Adrenal gland (tissue), 12 donors: Measurements from ENCODE around the gene PPP2R5C. TPM values are rescaled to one million over a fixed set of nuclear protein-coding genes. Genes with fewer than 3 reads are reported as not detected.

Experiments
- DNase-seq, 7 donors: peaks; one replicate each; pipeline ENCODE4 v3.0.0-alpha.2; 2019 to 2020
- H3K27ac ChIP-seq, 5 donors: fragments of 200-600 bp; sonication (generic) in 4 of 5; 1 replicate in 3 of 5; 2 replicates in 2 of 5; pipeline versions ENCODE4 v1.5.1 to v1.8.0; 2016 to 2020; ENCODE audit warnings: mild to moderate bottlenecking in 1 of 5
- H3K27me3 ChIP-seq: fragments of 200-600 bp; 2 replicates; pipeline ENCODE4 v1.8.0; 2021
- H3K36me3 ChIP-seq, 2 donors: fragments of 200-600 bp; replicated peaks in 1 of 2; 1 replicate in 1 of 2; 2 replicates in 1 of 2; pipeline versions ENCODE4 v1.5.1 to v1.8.0; 2018 to 2022
- H3K4me1 ChIP-seq, 2 donors: fragments of 200-600 bp; replicated peaks in 1 of 2; 1 replicate in 1 of 2; 2 replicates in 1 of 2; pipeline versions ENCODE4 v1.5.1 to v1.8.0; 2018 to 2021
- H3K4me3 ChIP-seq, 4 donors: fragments of 200-600 bp; sonication (generic) in 3 of 4; one replicate each; pipeline ENCODE4 v1.5.1; 2016 to 2018
- H3K9me3 ChIP-seq, 3 donors: fragments of 200-600 bp; sonication (generic) in 1 of 3; replicated peaks in 1 of 3; 1 replicate in 2 of 3; 2 replicates in 1 of 3; pipeline versions ENCODE4 v1.5.1 to v1.8.0; 2016 to 2021
- CTCF ChIP-seq, 6 experiments: fragments of 450-650 bp in 4 of 6; fragments of 200-600 bp in 2 of 6; sonication (generic) in 1 of 6; IDR thresholded peaks; 1 replicate in 5 of 6; 2 replicates in 1 of 6; pipeline versions ENCODE4 v1.5.1 to v1.8.0; 2016 to 2021; ENCODE audit warnings: antibody characterized with exemption in 6 of 6, mild to moderate bottlenecking in 2 of 6, moderate library complexity in 1 of 6
- POLR2A ChIP-seq, 2 donors: fragments of 450-650 bp; IDR thresholded peaks; one replicate each; pipeline ENCODE4 v1.6.1; 2017; ENCODE audit warnings: antibody characterized with exemption in 2 of 2, mild to moderate bottlenecking in 2 of 2, moderate library complexity in 1 of 2
- WGBS, 4 donors: extraction: QIAGEN DNeasy Blood & Tissue Kit in 2 of 4; methylation state at CpG; one replicate each; pipeline versions ENCODE4 v1.1.5 to v1.1.7; 2013 to 2017; 5-methylcytosine and 5-hydroxymethylcytosine counted together
- intact Hi-C, 2 donors: fragments of 100-400 bp; cut with DNase I; formaldehyde crosslinking; loops; one replicate each; pipeline versions ENCODE4 v1.14.1 to v1.15.0; 2022 to 2023
- polyA plus RNA-seq, 3 donors: library from polyadenylated mRNA; stranded (reverse); fragments of 200-250 nt in 2 of 3; fragments of 350-450 nt in 1 of 3; fragmentation: Illumina TruSeq in 1 of 3; extraction: RNeasy Lipid Tissue Mini Kit (QIAGEN cat#74804) in 1 of 3; gene quantifications; one replicate each; pipeline ENCODE4 v1.2.3, GENCODE V29; 2013 to 2014
- total RNA-seq, 9 donors: library from RNA; depleted of rRNA in 4 of 9; stranded (reverse); fragments of >200 nt in 4 of 9; fragments of 120-200 nt in 1 of 9; fragmentation: NEBNext Ultra II Directional in 1 of 9; extraction: Animal tissue kit (Norgen Biotek cat#: 25700) in 1 of 9; gene quantifications; one replicate each; pipeline versions ENCODE4 v1.1.0 to v1.2.4, GENCODE V29; 2013 to 2023
- donor health status: healthy with polysubstance abuse.
- donor health status: Bipolar disorder and iron deficiency.
- donor health status: DM: yes; HTN: yes; CAD: no.
- donor health status: DM: no; HTN: no; CAD: no.
- donor health status: DM: no; HTN: no; CAD: no.
- donor health status: DM: yes; HTN: yes; CAD: no.

The PPP2R5C gene
- total and polyA plus RNA-seq, 12 donors, result 66.5 to 216 (median 134) TPM

GRCh38 chr14:101926085-101926484, 164.6 kb downstream of the PPP2R5C start:
- Histone ChIP-seq H3K27me3 (no peaks in the 10 kb centered on the region), H3K4me3 (no peak overlapping the region), H3K27ac (no peak overlapping the region), H3K4me1 (peaks cover 14 to 17% of the 10 kb centered on the region in 2 donors), H3K36me3 (peaks cover 0 to 17% of the 10 kb centered on the region in 2 donors), H3K9me3 (no peaks in the 10 kb centered on the region)
- TF ChIP-seq CTCF (IDR thresholded peaks at IDR 0.05) (no peak), POLR2A (IDR thresholded peaks at IDR 0.05) (no peak)
- intact Hi-C loops, result no loop called here
- 82 to 89% (median 87%) methylated on average over 8 of the region's 8 CpGs for WGBS, 4 donors
- DNase-seq, result peak in 1 of 7 donors; percentile 6

GRCh38 chr14:101926620-101927019, 165.1 kb downstream of the PPP2R5C start:
- H3K4me3 ChIP-seq, result no peak overlapping the region
- 68 to 80% (median 76%) methylated on average over 5 of the region's 5 CpGs for WGBS, 4 donors
- no peaks in the 10 kb centered on the region for H3K27me3 ChIP-seq
- TF ChIP-seq CTCF (IDR thresholded peaks at IDR 0.05) (no peak), POLR2A (IDR thresholded peaks at IDR 0.05) (no peak)
- peaks cover 0 to 17% of the 10 kb centered on the region in 2 donors for H3K36me3 ChIP-seq
- peak in 1 of 7 donors; percentile 14 for DNase-seq
- no peak overlapping the region for H3K27ac ChIP-seq
- no peaks in the 10 kb centered on the region for H3K9me3 ChIP-seq
- peaks cover 14 to 17% of the 10 kb centered on the region in 2 donors for H3K4me1 ChIP-seq
- intact Hi-C loops, result no loop called here

GRCh38 chr14:101927859-101928258, 166.3 kb downstream of the PPP2R5C start:
- WGBS, 4 donors, result 13 to 23% (median 17%) methylated on average over 10 of the region's 10 CpGs
- H3K9me3 ChIP-seq, result no peaks in the 10 kb centered on the region
- DNase-seq, result peak; percentile 87 to 97 (median 94)
- H3K4me3 ChIP-seq, result no peak overlapping the region
- TF ChIP-seq CTCF (IDR thresholded peaks at IDR 0.05) (peak in 1 of 6 experiments; percentile 8), POLR2A (IDR thresholded peaks at IDR 0.05) (peak in 1 of 2 donors; percentile 44)
- peak overlapping the region in 4 of 5 donors; percentile 48 to 68 (median 56) for H3K27ac ChIP-seq
- no peaks in the 10 kb centered on the region for H3K27me3 ChIP-seq
- H3K36me3 ChIP-seq, result peaks cover 0 to 7% of the 10 kb centered on the region in 2 donors
- intact Hi-C loops, result no loop called here
- peaks cover 14 to 17% of the 10 kb centered on the region in 2 donors for H3K4me1 ChIP-seq

GRCh38 chr14:101928415-101928841, 166.9 kb downstream of the PPP2R5C start:
- TF ChIP-seq POLR2A (IDR thresholded peaks at IDR 0.05) (no peak), CTCF (IDR thresholded peaks at IDR 0.05) (no peak)
- DNase-seq, result peak in 1 of 7 donors; percentile 26
- Histone ChIP-seq H3K36me3 (peaks cover 0 to 7% of the 10 kb centered on the region in 2 donors), H3K9me3 (no peaks in the 10 kb centered on the region), H3K27me3 (no peaks in the 10 kb centered on the region), H3K4me1 (peaks cover 14 to 22% of the 10 kb centered on the region in 2 donors), H3K27ac (peak overlapping the region in 4 of 5 donors; percentile 48 to 68 (median 56)), H3K4me3 (no peak overlapping the region)
- intact Hi-C loops, result no loop called here
- 90 to 96% (median 92%) methylated on average over 24 of the region's 24 CpGs for WGBS, 4 donors
